ENCODE data around the gene UQCC2. TPM values are rescaled to one million over a fixed set of nuclear protein-coding genes. Genes with fewer than 3 reads are reported as not detected.

UQCC2 gene
- total and polyA plus RNA-seq, 2 of the 8 experiments (the other 6 are each of a cell fraction or from before 2014, with no cell fraction given): 52.1 to 104 TPM

GRCh38 chr6:33664506-33665057 lies 46.9 kb downstream of the UQCC2 start:
- Histone ChIP-seq H3K4me3 (ENCODE audit: extremely low read depth in 1 of 4, insufficient read depth in 2 of 4, low read depth in 3 of 4, low read length in 4 of 4) (no peak overlapping the region), H3K18ac (ENCODE audit: extremely low read depth, low read length) (no peak overlapping the region), H3K9me3 (ENCODE audit: insufficient read depth in 2 of 2, low read depth in 1 of 2, low read length in 1 of 2) (no peaks in the 10 kb centered on the region), H4K91ac (replicated peaks; ENCODE audit: insufficient read length, low read length) (no peak overlapping the region), H3K4ac (replicated peaks; ENCODE audit: insufficient read length, low read depth, low read length) (no peak overlapping the region), H3K79me2 (ENCODE audit: control insufficient read depth in 1 of 2, insufficient read depth in 2 of 2, low read length in 2 of 2) (no peaks in the 10 kb centered on the region), H3K36me3 (ENCODE audit: control insufficient read depth in 2 of 4, insufficient read depth in 4 of 4, low read length in 3 of 4) (peaks cover 4 to 14% (median 10%) of the 10 kb centered on the region in 4 experiments; a peak in 6 of 8 replicates), H3K56ac (replicated peaks; ENCODE audit: insufficient read length, low read depth, low read length) (no peak overlapping the region), H3K4me2 (ENCODE audit: insufficient read depth in 1 of 2, low read depth in 2 of 2, low read length in 2 of 2) (no peak overlapping the region), H3K14ac (ENCODE audit: insufficient read length) (no peak overlapping the region), H4K20me1 (replicated peaks in 1 of 2; ENCODE audit: control insufficient read depth in 1 of 2, insufficient read depth in 2 of 2, low read length in 2 of 2) (peaks cover 0 to 5% of the 10 kb centered on the region in 2 experiments), H2BK20ac (ENCODE audit: low read length) (no peak overlapping the region), H3K9ac (replicated peaks in 1 of 4; ENCODE audit: extremely low read depth in 1 of 4, low read depth in 3 of 4, low read length in 3 of 4) (no peak overlapping the region), H4K8ac (ENCODE audit: extremely low read depth, insufficient read depth, low read length) (no peak overlapping the region), H2BK15ac (ENCODE audit: low read length) (no peak overlapping the region), H2AK5ac (ENCODE audit: low read depth, low read length) (no peak overlapping the region), H3K27me3 (replicated peaks in 1 of 4; ENCODE audit: control insufficient read depth in 3 of 4, extremely low read depth in 1 of 4, insufficient read depth in 3 of 4, low read length in 3 of 4) (no peaks in the 10 kb centered on the region), H3K4me1 (replicated peaks in 1 of 4; ENCODE audit: control insufficient read depth in 3 of 4, insufficient read depth in 4 of 4, low read length in 3 of 4) (no peaks in the 10 kb centered on the region), H2BK5ac (ENCODE audit: low read depth, low read length) (no peak overlapping the region), H2BK120ac (replicated peaks; ENCODE audit: low read depth, low read length) (no peak overlapping the region), H3K23ac (ENCODE audit: insufficient read length) (no peak overlapping the region), H2AFZ (ENCODE audit: low read length) (no peak overlapping the region), H2BK12ac (ENCODE audit: low read depth, low read length) (no peak overlapping the region), H3K23me2 (ENCODE audit: low read depth, low read length) (no peaks in the 10 kb centered on the region), H3K79me1 (ENCODE audit: low read depth, low read length) (no peaks in the 10 kb centered on the region), H3K27ac (ENCODE audit: low read depth, low read length) (no peak overlapping the region), H4K5ac (ENCODE audit: insufficient read length, low read depth, low read length) (no peak overlapping the region)
- POLR2A ChIA-PET (ENCODE audit: partially characterized antibody): interaction anchor here (1.3 to 1.8 kb wide), 3 partner anchors 13 to 72 kb away, joined by 3 to 4 read pairs (median 4); no protein-coding TSS in a partner anchor
- CTCF ChIA-PET (ENCODE audit: partially characterized antibody): interaction anchor here (0.6 to 12.7 kb wide), 10 partner anchors 9 to 1611 kb away, joined by 3 to 102 read pairs (median 6); no protein-coding TSS in a partner anchor
- WGBS, 2 experiments (ENCODE audit: extremely low coverage in 1 of 2, insufficient coverage in 1 of 2, insufficient read length in 1 of 2, insufficient replicate concordance in 2 of 2, low coverage in 1 of 2, low lambda C conversion rate in 2 of 2, missing lambda C conversion rate in 1 of 2): 84% methylated on average over 13 of the region's 17 CpGs; no CpG with 5 or more reads in 1 of the 2 experiments
- FAIRE-seq (no peak), DNase-seq (ENCODE audit: low read depth in 1 of 2, low spot score in 2 of 2) (no peak)
- TF ChIP-seq BACH1 (IDR thresholded peaks at IDR 0.05; ENCODE audit: low read length) (no peak), POLR2AphosphoS5 (IDR thresholded peaks at IDR 0.05; ENCODE audit: low read depth, low read length) (no peak), SP1 (IDR thresholded peaks at IDR 0.05; ENCODE audit: low read depth, low read length) (no peak), CBX5 (IDR thresholded peaks at IDR 0.05; ENCODE audit: low read depth, low read length) (no peak), BCL11A (IDR thresholded peaks at IDR 0.05; ENCODE audit: low read depth in 2 of 2, low read length in 2 of 2) (no peak)
